Activated CD4-positive, CD25-positive, alpha-beta regulatory T cell treated with anti-CD3 and anti-CD28 coated beads, Interleukin-2, amount 50 U/mL, for 24 hours (primary cell): ENCODE results near the gene HELZ2.
"Not testable (repeated sequence)": the region's sequence is repeated elsewhere in the genome, so short reads cannot be mapped to it uniquely, and the experiment has no call there.

Experiments used
- ATAC-seq, 2 donors: fragments of 150-1000 bp; cut with Tn5 transposase; one replicate each; pipeline ENCODE4 v1.10.0; 2021; ENCODE audit warnings: mild to moderate bottlenecking in 1 of 2, moderate library complexity in 1 of 2

The HELZ2 gene, protein sequence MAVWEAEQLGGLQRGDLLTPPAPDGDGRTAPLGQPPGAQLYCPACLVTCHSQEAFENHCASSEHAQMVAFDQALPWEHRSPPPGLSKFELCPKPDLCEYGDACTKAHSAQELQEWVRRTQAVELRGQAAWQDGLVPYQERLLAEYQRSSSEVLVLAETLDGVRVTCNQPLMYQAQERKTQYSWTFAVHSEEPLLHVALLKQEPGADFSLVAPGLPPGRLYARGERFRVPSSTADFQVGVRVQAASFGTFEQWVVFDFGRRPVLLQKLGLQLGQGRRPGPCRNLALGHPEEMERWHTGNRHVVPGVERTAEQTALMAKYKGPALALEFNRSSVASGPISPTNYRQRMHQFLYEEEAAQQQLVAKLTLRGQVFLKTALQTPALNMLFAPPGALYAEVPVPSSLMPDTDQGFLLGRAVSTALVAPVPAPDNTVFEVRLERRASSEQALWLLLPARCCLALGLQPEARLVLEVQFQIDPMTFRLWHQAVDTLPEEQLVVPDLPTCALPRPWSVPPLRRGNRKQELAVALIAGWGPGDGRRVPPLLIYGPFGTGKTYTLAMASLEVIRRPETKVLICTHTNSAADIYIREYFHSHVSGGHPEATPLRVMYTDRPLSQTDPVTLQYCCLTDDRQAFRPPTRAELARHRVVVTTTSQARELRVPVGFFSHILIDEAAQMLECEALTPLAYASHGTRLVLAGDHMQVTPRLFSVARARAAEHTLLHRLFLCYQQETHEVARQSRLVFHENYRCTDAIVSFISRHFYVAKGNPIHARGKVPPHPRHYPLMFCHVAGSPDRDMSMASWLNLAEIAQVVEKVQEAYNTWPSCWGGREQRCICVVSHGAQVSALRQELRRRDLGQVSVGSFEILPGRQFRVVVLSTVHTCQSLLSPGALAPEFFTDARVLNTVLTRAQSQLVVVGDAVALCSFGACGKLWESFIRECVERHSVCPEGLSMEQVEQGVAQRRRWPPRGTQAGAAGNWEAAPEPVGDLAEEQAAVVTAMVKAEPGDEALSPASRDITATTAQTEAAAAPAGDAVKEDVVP (N-terminal part only)

GRCh38 chr20:63574156-63574828, at the start of gene HELZ2:
HELZ2 (minus strand) TSS chr20:63574239; CDS start chr20:63572385, 1,854 bp downstream.
- peak; percentile 89 to 95 for ATAC-seq

GRCh38 chr20:63622732-63623131, 48.7 kb upstream of the HELZ2 start:
- no peak for ATAC-seq

GRCh38 chr20:63622096-63622495, 48.1 kb upstream of the HELZ2 start:
- no peak for ATAC-seq

GRCh38 chr20:63620991-63621390, 47.0 kb upstream of the HELZ2 start:
- ATAC-seq = no peak

DNA sequence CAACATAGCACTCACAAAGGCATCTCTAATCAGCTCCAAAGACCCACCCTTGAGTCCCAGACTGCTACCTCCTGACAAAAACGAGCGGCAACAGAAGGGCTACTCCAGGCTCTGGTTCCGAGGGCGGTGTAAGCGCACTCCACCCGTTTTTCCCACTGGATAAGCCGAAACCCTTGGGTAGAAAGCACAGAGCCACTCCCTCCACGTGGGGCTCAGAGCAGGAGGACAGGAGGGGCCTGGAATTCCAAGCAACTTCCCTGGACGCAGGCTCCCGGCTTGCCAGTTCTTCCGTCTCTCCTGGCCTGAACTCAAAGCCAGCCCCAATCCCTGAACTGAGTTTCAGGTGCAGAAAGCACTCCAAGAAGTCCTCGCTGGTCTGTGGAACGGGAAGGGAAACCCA, 45.5 kb upstream of the HELZ2 start:
- ATAC-seq = no peak

GRCh38 chr20:63619086-63619485, 45.0 kb upstream of the HELZ2 start:
- ATAC-seq = no peak

DNA sequence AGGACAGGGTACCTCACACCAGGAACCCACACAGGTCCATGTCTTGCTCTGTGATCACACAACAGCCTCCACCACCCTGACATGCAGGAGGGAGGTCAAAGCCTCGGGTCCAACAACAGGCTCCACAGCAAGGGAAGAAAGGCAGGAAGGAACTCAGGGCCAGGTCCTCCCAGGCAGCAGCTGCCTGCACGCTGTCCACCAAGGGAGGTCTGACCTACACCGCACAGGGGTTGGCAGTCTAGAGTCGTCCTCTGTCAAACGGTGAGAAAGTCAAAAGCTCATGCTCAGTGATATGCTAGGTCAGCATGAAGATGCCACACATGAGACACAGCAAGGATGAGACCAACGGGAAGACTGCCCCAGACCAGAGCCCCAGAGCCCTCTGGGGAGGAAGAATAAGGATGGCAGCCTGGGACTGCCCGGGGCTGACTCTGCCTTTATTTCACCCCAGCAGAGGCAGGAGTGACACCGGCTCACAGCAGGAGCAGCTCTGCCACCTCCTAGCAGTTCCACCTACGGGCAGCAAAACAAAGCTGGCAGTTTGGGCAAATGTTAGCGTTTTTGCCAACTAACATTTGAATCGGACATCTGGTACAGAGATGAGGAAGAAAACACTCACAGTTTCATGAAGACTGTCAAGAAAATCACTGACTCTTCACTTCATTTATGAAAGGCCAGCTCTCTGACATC, 44.4 kb upstream of the HELZ2 start:
- no peak for ATAC-seq

- ATAC-seq = no peak
Measured at GRCh38 chr20:63617876-63618265, 43.8 kb upstream of the HELZ2 start.

- ATAC-seq = no peak
Measured at GRCh38 chr20:63617092-63617875, 43.2 kb upstream of the HELZ2 start.

- not testable (repeated sequence) for ATAC-seq
Measured at GRCh38 chr20:63613863-63614594, 40.0 kb upstream of the HELZ2 start.

DNA sequence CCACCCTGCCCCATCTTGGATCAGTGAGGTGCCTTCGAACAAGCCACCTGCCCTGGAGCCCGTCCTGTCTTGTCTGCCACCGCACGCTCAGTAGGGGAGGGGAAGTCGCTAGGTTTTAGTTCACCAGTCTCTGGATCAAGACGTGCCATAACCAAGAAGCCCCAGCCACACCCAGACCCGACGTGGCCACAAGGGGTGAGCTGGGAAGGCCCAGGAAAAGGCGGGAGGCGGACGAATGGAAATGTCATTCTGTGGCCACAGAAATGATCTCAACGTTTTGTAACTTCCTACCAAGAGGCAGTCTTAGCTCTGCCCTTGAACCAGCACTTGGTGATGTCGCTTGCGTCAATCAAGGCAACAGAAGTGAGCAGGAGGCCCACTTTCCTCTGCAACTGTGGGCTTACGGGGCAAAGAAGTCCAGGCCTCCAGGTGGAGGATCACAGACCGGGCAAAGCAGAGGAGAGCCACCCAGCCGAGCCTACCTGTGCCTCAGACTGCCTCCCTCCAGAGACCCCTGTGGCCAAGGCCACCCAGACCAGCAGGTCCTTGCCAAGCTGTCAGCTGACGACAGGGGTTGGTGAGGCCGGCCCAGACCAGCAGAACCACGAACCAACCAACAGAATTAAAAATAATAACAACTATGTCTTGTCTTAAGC, 38.4 kb upstream of the HELZ2 start:
- no peak for ATAC-seq

- no peak for ATAC-seq
Measured at GRCh38 chr20:63611646-63612045, 37.6 kb upstream of the HELZ2 start.

DNA sequence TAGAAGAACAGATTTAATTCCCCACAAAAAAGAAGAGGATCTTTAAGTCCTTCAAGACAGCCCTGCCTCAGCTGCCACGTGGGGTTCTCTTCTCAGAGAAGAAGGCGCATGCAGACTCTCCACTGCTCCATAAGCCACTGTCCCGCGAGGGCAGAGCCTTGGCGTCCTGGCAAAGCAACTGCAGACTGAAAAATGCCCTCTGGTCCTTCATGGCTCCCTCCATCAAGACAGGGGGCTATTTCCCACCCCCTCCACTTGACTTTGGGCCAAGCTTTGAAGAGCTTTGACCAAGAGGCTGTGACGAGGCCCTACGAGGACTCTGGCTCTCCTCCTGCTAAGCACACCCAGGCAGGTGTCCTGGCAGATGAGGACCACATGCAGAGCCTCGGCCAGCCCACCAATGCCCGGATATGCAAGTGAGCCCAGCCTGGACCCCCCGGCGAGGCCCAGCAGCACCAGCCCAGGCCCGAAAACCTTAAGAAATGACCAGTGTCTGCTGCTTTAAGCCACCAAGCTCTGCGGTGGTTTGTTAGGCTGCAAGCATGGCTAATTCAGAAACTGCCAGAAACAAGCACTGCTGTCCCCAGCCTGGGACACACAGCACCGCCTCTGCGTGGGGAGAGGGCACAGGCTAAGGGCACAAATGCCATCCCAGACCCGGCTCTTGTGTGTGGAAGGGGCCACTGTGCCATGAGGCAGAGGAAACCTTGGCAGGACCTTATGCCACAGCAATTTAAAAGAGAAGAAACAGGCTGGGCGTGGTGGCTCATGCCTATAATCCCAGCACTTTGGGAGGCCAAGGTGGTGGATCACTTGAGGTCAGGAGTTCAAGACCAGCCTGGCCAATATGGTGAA, 36.8 kb upstream of the HELZ2 start:
- ATAC-seq = no peak

DNA sequence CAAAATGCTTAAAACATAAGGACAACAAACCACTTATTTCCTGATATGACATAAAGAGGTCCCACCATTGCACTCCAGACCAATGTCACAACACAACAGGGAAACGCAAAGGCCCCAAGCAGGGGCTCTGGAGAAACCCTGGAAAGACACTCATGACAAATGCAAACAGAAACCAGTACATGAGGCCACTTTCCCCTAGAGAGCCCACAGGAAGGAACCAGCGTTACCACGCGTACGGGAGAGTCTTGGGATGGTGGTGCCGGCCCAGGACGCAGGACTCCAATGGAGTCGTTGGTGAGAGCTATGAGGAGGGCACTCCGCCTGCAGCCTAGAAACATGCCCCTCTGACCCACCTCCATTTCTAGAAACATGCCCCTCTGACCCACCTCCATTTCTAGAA, 32.6 kb upstream of the HELZ2 start:
- ATAC-seq = no peak

DNA sequence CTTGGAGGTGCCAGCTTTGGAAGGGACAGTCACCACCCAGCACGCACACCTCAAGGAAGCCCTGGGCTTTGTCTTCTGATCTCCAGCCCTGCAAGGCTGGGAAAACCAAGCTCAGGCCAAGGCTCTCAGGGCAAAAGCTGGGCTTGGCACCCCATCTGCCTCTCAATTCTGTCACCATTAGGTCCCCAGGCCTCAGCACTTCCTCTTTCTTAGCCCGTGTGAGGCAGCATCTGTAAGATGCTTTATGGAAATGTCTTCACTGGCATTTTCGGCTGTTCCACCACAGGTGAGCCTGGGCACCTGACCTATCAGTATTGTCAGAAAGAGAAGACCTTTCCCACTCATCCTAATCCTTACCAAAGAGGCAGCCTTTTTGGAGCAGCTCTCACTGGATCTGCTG, 28.3 kb upstream of the HELZ2 start:
- ATAC-seq = no peak

- ATAC-seq = not testable (repeated sequence)
Measured at GRCh38 chr20:63601679-63602078, 27.6 kb upstream of the HELZ2 start.

GRCh38 chr20:63599396-63600050, 25.5 kb upstream of the HELZ2 start:
- ATAC-seq = no peak
